HL-60 (cell line): Measurements from ENCODE around the gene COX7A2.

Experiments used
- DNase-seq, 2 experiments: peaks; one replicate each; pipeline ENCODE4 v3.0.0-alpha.2; 2010 to 2020; ENCODE audit warnings: low read depth in 1 of 2, low spot score in 1 of 2
- H3K27ac ChIP-seq: fragments of 250-450 bp; sonication (Bioruptor Pico); replicated peaks from 2 replicates; pipeline ENCODE4 v1.5.1; 2020; ENCODE audit warnings: mild to moderate bottlenecking, moderate library complexity
- H3K27me3 ChIP-seq: fragments of 250-450 bp; sonication (Bioruptor Pico); 2 replicates; pipeline ENCODE4 v1.5.1; 2021; ENCODE audit warnings: mild to moderate bottlenecking, moderate library complexity; ENCODE audit not compliant: insufficient read depth, poor library complexity, severe bottlenecking
- H3K4me3 ChIP-seq: replicated peaks from 2 replicates; pipeline ENCODE4 v1.5.1; 2011; ENCODE audit warnings: mild to moderate bottlenecking, control low read depth, low read length; ENCODE audit not compliant: insufficient read depth
- CTCF ChIP-seq: IDR thresholded peaks from one replicate; pipeline ENCODE4 v1.5.1; 2011; ENCODE audit warnings: low read length, control low read depth, inconsistent platforms; ENCODE audit not compliant: insufficient read depth
- GABPA ChIP-seq: IDR thresholded peaks from 2 replicates; pipeline ENCODE4 v1.6.1; 2012; ENCODE audit warnings: low read depth
- POLR2AphosphoS5 ChIP-seq: IDR thresholded peaks from 2 replicates; pipeline ENCODE4 v1.6.1; 2012; ENCODE audit warnings: low read depth
- REST ChIP-seq: IDR thresholded peaks from 2 replicates; pipeline ENCODE4 v1.6.1; 2012; ENCODE audit warnings: low read depth; ENCODE audit not compliant: insufficient replicate concordance
- SPI1 ChIP-seq: IDR thresholded peaks from 2 replicates; pipeline ENCODE4 v1.6.1; 2012; ENCODE audit warnings: low read depth, mild to moderate bottlenecking, borderline replicate concordance

Gene COX7A2

GRCh38 chr6:75272145-75272840 lies 28.7 kb upstream of the COX7A2 start:
- TF ChIP-seq GABPA = no peak
- TF ChIP-seq SPI1 = peak; percentile 63; the same call in 1 of the 2 replicates
- H3K4me3 ChIP-seq = no peak overlapping the region
- DNase-seq = peak in 1 of 2 experiments; percentile 55
- peak overlapping the region; percentile 77 for H3K27ac ChIP-seq
- no peaks in the 10 kb centered on the region for H3K27me3 ChIP-seq

DNA sequence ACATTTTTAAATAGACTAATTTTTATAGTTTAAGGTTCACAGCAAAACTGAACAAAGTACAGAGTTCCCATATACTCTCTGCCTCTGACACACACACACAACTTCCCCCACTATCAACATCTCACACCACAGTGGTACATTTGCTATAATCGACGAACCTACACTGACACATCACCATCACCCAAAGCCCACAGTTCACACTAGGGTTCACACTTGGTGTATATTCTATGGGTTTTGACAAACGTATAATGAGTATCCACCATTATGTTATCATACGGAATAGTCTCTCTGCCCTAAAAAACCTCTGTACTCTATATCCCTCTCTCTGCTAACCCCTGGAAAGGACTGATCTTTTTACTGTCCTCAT lies 25.4 kb upstream of the COX7A2 start:
- DNase-seq = no peak
- Histone ChIP-seq H3K4me3 (no peak overlapping the region), H3K27ac (no peak overlapping the region), H3K27me3 (no peaks in the 10 kb centered on the region)
- TF ChIP-seq POLR2AphosphoS5 = no peak

DNA sequence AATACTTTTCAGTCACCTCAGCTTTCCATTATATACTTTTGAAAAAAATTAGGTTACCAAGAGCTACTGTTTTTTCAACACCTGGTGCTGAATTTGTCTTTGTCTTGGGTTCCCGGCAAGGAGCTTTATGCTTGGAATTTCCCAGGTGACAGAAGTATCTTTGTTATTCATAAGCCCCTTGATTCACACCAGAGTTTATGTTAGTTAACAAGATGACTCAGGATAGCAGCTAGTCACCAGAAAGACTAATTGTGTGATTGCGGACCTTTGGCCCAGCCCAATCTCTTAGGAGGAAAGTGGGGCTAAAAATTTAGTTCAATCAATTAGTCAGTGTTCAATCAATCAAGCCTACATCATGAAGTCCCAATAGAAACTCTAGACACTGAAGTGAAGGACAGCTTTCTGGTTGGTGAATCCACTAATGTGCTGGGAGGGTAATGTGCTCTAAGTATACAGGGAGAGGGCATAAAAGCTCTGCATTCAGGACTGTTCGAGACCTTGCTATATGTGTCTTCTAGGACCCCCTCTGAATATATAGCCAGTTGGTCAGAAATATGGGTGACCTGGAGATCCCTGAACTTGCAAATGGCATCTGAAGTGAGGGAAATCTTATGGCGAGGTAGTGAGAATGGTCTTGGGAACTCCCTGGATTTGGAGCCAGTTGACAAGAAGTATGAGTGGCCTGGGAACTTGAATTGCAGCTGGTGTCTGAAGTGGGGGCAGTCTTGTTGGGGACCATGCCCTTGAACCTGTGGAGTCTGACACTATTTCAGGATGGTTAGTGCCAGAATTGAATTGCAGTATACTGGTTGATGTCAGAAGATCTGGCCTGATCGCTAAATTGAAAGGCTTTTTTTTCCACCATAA lies 24.8 kb upstream of the COX7A2 start:
- H3K27ac ChIP-seq = no peak overlapping the region
- H3K27me3 ChIP-seq = no peaks in the 10 kb centered on the region
- DNase-seq = no peak
- no peak for TF ChIP-seq SPI1
- no peak overlapping the region for H3K4me3 ChIP-seq

DNA sequence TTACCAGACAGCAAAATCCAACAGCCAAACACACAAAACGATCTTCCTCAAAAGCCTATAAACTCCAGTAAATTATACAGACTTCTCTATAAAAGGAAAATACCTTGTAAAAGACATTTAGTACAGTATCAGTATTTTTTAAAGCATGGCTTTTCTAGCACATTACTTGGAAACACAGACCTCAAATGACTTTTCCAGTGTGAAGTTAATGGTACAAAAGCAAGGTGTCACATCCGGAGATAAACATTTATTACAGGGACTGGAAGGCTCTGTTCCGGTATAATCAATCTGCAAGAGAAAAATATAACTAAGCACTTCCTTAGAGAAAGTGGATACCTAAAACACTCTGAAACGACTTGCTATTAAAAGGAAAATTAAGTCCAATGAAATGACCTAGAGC lies 23.9 kb upstream of the COX7A2 start:
- H3K27ac ChIP-seq = no peak overlapping the region
- DNase-seq = no peak
- H3K4me3 ChIP-seq = no peak overlapping the region
- no peaks in the 10 kb centered on the region for H3K27me3 ChIP-seq
- TF ChIP-seq REST = no peak
- TF ChIP-seq SPI1 = no peak
- TF ChIP-seq GABPA = no peak
- TF ChIP-seq POLR2AphosphoS5 = no peak
- TF ChIP-seq CTCF = no peak

- no peak for DNase-seq
- H3K4me3 ChIP-seq = no peak overlapping the region
- no peaks in the 10 kb centered on the region for H3K27me3 ChIP-seq
- TF ChIP-seq SPI1 = no peak
- no peak for TF ChIP-seq REST
- TF ChIP-seq CTCF = peak; percentile 69
- TF ChIP-seq POLR2AphosphoS5 = no peak
- no peak overlapping the region for H3K27ac ChIP-seq
Observed at GRCh38 chr6:75266716-75267291, 23.2 kb upstream of the COX7A2 start.
